MM.1S (cell line): ENCODE data around the gene CRADD.

Source experiments
- DNase-seq: peaks from one replicate; pipeline ENCODE4 v3.0.0-alpha.2; 2015
- H2AFZ ChIP-seq: fragments of 300-600 bp; sonication (generic); 2 replicates; pipeline ENCODE4 v1.6.0; 2016; ENCODE audit warnings: antibody characterized with exemption, low read length
- H3F3A ChIP-seq: fragments of 300-600 bp; sonication (generic); 2 replicates; pipeline ENCODE4 v1.6.1; 2016; ENCODE audit warnings: mild to moderate bottlenecking, antibody characterized with exemption, low read length, moderate library complexity, mixed read lengths; ENCODE audit not compliant: insufficient read depth
- H3K27ac ChIP-seq: fragments of 300-600 bp; sonication (generic); 2 replicates; pipeline ENCODE4 v1.5.1; 2016; ENCODE audit warnings: mild to moderate bottlenecking, low read length
- H3K27me3 ChIP-seq: fragments of 300-600 bp; sonication (generic); replicated peaks from 2 replicates; pipeline ENCODE4 v1.6.0; 2016; ENCODE audit warnings: low read length; ENCODE audit not compliant: insufficient read depth
- H3K36me3 ChIP-seq: fragments of 300-600 bp; sonication (generic); replicated peaks from 2 replicates; pipeline ENCODE4 v1.6.1; 2016; ENCODE audit warnings: mild to moderate bottlenecking, low read length, mixed read lengths; ENCODE audit not compliant: insufficient read depth
- H3K4me1 ChIP-seq: fragments of 300-600 bp; sonication (generic); 2 replicates; pipeline ENCODE4 v1.6.1; 2016; ENCODE audit warnings: low read length, mixed read lengths
- H3K4me2 ChIP-seq: fragments of 300-600 bp; sonication (generic); 2 replicates; pipeline ENCODE4 v1.6.0; 2016; ENCODE audit warnings: low read depth, low read length
- H3K4me3 ChIP-seq: fragments of 300-600 bp; sonication (generic); 2 replicates; pipeline ENCODE4 v1.5.1; 2016; ENCODE audit warnings: low read length, mixed read lengths
- H3K79me2 ChIP-seq: fragments of 300-600 bp; sonication (generic); 2 replicates; pipeline ENCODE4 v1.6.1; 2016; ENCODE audit warnings: mixed run types, low read length, mixed read lengths
- H3K9ac ChIP-seq: fragments of 300-600 bp; sonication (generic); 2 replicates; pipeline ENCODE4 v1.6.1; 2016; ENCODE audit warnings: low read length, mixed read lengths
- H3K9me2 ChIP-seq: fragments of 300-600 bp; sonication (generic); replicated peaks from 2 replicates; pipeline ENCODE4 v1.6.1; 2016; ENCODE audit warnings: mild to moderate bottlenecking, low read length, mixed read lengths; ENCODE audit not compliant: insufficient read depth
- H3K9me3 ChIP-seq: fragments of 300-600 bp; sonication (generic); replicated peaks from 2 replicates; pipeline ENCODE4 v1.6.1; 2016; ENCODE audit warnings: mild to moderate bottlenecking, low read length, mixed read lengths; ENCODE audit not compliant: insufficient read depth
- H4K20me1 ChIP-seq: fragments of 300-600 bp; sonication (generic); 2 replicates; pipeline ENCODE4 v1.6.1; 2016; ENCODE audit warnings: mild to moderate bottlenecking, low read length, moderate library complexity, mixed read lengths; ENCODE audit not compliant: insufficient read depth
- CTCF ChIP-seq: fragments of 300-600 bp; sonication (generic); IDR thresholded peaks from 2 replicates; pipeline ENCODE4 v1.5.1; 2016; ENCODE audit warnings: antibody characterized with exemption, low read length, mixed read lengths
- EZH2 ChIP-seq: fragments of 300-600 bp; sonication (generic); optimal IDR thresholded peaks from 2 replicates; pipeline ENCODE3; 2017; ENCODE audit warnings: low read depth, mild to moderate bottlenecking, antibody characterized with exemption, low read length, mixed read lengths
- EZH2phosphoT487 ChIP-seq: fragments of 300-600 bp; sonication (generic); IDR thresholded peaks from 2 replicates; pipeline ENCODE4 v1.6.1; 2018; ENCODE audit warnings: antibody characterized with exemption, low read length

Gene CRADD

GRCh38 chr12:93802698-93803423 lies 125.7 kb downstream of the CRADD start:
- H3K27me3 ChIP-seq: no peaks in the 10 kb centered on the region
- peaks cover 10% of the 10 kb centered on the region for H3K4me1 ChIP-seq
- H4K20me1 ChIP-seq: no peaks in the 10 kb centered on the region
- H3K4me2 ChIP-seq: peak overlapping the region; percentile 45
- H3K9me2 ChIP-seq: no peaks in the 10 kb centered on the region
- DNase-seq: no peak
- H3K9ac ChIP-seq: no peak overlapping the region
- peak overlapping the region; percentile 46; the same call in 1 of the 2 replicates for H2AFZ ChIP-seq
- H3K79me2 ChIP-seq: no peaks in the 10 kb centered on the region
- H3K4me3 ChIP-seq: no peak overlapping the region
- H3K36me3 ChIP-seq: no peaks in the 10 kb centered on the region
- no peaks in the 10 kb centered on the region for H3F3A ChIP-seq
- H3K9me3 ChIP-seq: no peaks in the 10 kb centered on the region
- TF ChIP-seq EZH2phosphoT487 (no peak), EZH2 (no peak), CTCF (no peak)
- no peak overlapping the region; the same call in 1 of the 2 replicates for H3K27ac ChIP-seq

DNA sequence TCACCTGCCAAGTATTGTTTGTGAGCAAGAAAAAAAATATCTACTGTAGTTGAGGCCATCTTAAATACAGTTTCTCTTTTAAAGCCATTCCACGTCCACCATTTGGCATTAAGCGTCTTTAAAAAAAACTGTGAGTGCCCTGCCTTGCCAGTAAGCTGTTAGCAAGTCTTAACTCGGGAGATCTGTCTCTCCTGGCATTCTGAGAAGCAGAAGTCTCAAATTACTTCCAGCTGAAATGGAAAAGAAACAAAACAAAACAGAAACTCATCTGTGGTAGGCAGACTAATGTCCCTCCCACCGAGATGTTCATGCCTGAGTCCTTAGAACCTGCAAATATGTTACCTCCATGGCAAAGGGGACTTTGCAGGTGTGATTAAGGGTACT lies 126.2 kb downstream of the CRADD start:
- no peaks in the 10 kb centered on the region for H3K79me2 ChIP-seq
- DNase-seq: peak; percentile 37
- no peaks in the 10 kb centered on the region for H4K20me1 ChIP-seq
- no peak overlapping the region for H3K9ac ChIP-seq
- H3K4me3 ChIP-seq: no peak overlapping the region
- H3K27me3 ChIP-seq: no peaks in the 10 kb centered on the region
- peaks cover 10% of the 10 kb centered on the region for H3K4me1 ChIP-seq
- no peaks in the 10 kb centered on the region for H3K36me3 ChIP-seq
- H3K27ac ChIP-seq: no peak overlapping the region; the same call in 1 of the 2 replicates
- H3K4me2 ChIP-seq: peak overlapping the region; percentile 45
- no peaks in the 10 kb centered on the region for H3K9me2 ChIP-seq
- TF ChIP-seq EZH2 (no peak), CTCF (no peak), EZH2phosphoT487 (no peak)
- H3K9me3 ChIP-seq: no peaks in the 10 kb centered on the region
- no peaks in the 10 kb centered on the region for H3F3A ChIP-seq
- H2AFZ ChIP-seq: peak overlapping the region; percentile 46

- Histone ChIP-seq H3K4me1 (peaks cover 10% of the 10 kb centered on the region), H3K27ac (no peak overlapping the region), H3K9ac (no peak overlapping the region), H3K4me3 (no peak overlapping the region), H3K27me3 (no peaks in the 10 kb centered on the region), H4K20me1 (no peaks in the 10 kb centered on the region), H2AFZ (no peak overlapping the region), H3F3A (no peaks in the 10 kb centered on the region), H3K79me2 (no peaks in the 10 kb centered on the region), H3K36me3 (no peaks in the 10 kb centered on the region), H3K9me2 (no peaks in the 10 kb centered on the region), H3K4me2 (no peak overlapping the region), H3K9me3 (no peaks in the 10 kb centered on the region)
- DNase-seq: no peak
- TF ChIP-seq CTCF: no peak
- TF ChIP-seq EZH2: no peak
- no peak for TF ChIP-seq EZH2phosphoT487
Measured at GRCh38 chr12:93804392-93805179, 127.4 kb downstream of the CRADD start.
